ENCODE measurements around the gene QSOX2. TPM values are rescaled to one million over a fixed set of nuclear protein-coding genes. Genes with fewer than 3 reads are reported as not detected.

QSOX2 gene
- total and polyA plus RNA-seq, 2 experiments from 2014 or later = 9.2 to 29.2 TPM

GRCh38 chr9:136274786-136275654 is 29.4 kb upstream of the QSOX2 start (continued):
- TF ChIP-seq REST (IDR thresholded peaks at IDR 0.05; ENCODE audit: unreplicated experiment) = no peak
- TF ChIP-seq CTCF (conservative IDR thresholded peaks at IDR 0.05; ENCODE audit: low read depth in 2 of 2) = no peak
- no peak for TF ChIP-seq ZNF114 (CRISPR knock-in tag; IDR thresholded peaks at IDR 0.05)
- TF ChIP-seq JUNB (IDR thresholded peaks at IDR 0.05; ENCODE audit: unreplicated experiment) = no peak
- no peak for TF ChIP-seq EZH2 (IDR thresholded peaks at IDR 0.05; ENCODE audit: low read depth, unreplicated experiment)

- Histone ChIP-seq H2AFZ (no peak overlapping the region), H3F3A (replicated peaks; ENCODE audit: low read depth) (no peaks in the 10 kb centered on the region), H3K4me1 (ENCODE audit: insufficient read depth) (no peaks in the 10 kb centered on the region), H3K79me2 (replicated peaks; ENCODE audit: insufficient read depth) (no peaks in the 10 kb centered on the region), H3K4me3 (no peak overlapping the region), H3K27me3 (ENCODE audit: insufficient read depth) (no peaks in the 10 kb centered on the region), H3K4me2 (no peak overlapping the region), H3K27ac (ENCODE audit: low read depth) (no peak overlapping the region), H4K20me1 (replicated peaks; ENCODE audit: insufficient read depth) (no peaks in the 10 kb centered on the region), H3K9me2 (ENCODE audit: insufficient read depth) (no peaks in the 10 kb centered on the region), H3K36me3 (ENCODE audit: insufficient read depth) (no peaks in the 10 kb centered on the region)
- DNase-seq (ENCODE audit: low spot score) (no peak), ATAC-seq (no peak)
- Mint-ChIP-seq H3K4me3 (no peak overlapping the region), H3K9me3 (no peaks in the 10 kb centered on the region), H3K36me3 (ENCODE audit: low read depth) (no peaks in the 10 kb centered on the region), H3K4me1 (peaks cover 7% of the 10 kb centered on the region), H3K27ac (no peak overlapping the region), H3K27me3 (ENCODE audit: insufficient read depth, low read depth, poor library complexity) (peaks cover 5% of the 10 kb centered on the region)
- no peak for TF ChIP-seq NANOG (IDR thresholded peaks at IDR 0.05; ENCODE audit: borderline replicate concordance)
- no peak for TF ChIP-seq ZNF114 (CRISPR knock-in tag; IDR thresholded peaks at IDR 0.05)
These were observed 28.5 kb upstream of the QSOX2 start for GRCh38 chr9:136273921-136274785.
